HG03108 (cell line): ENCODE results near the gene RAD23A.

Source experiments
- ATAC-seq: cut with Tn5 transposase; IDR thresholded peaks from one replicate; pipeline ENCODE4 v1.9.1; 2021; ENCODE audit warnings: moderate library complexity; ENCODE audit not compliant: unreplicated experiment

RAD23A gene

GRCh38 chr19:12983542-12984142 lies 38.0 kb downstream of the RAD23A start:
- ATAC-seq, result no peak

- no peak for ATAC-seq
Observed at GRCh38 chr19:12984143-12984627, 38.5 kb downstream of the RAD23A start.

- no peak for ATAC-seq
Observed at GRCh38 chr19:12984683-12985048, 39.0 kb downstream of the RAD23A start.

DNA sequence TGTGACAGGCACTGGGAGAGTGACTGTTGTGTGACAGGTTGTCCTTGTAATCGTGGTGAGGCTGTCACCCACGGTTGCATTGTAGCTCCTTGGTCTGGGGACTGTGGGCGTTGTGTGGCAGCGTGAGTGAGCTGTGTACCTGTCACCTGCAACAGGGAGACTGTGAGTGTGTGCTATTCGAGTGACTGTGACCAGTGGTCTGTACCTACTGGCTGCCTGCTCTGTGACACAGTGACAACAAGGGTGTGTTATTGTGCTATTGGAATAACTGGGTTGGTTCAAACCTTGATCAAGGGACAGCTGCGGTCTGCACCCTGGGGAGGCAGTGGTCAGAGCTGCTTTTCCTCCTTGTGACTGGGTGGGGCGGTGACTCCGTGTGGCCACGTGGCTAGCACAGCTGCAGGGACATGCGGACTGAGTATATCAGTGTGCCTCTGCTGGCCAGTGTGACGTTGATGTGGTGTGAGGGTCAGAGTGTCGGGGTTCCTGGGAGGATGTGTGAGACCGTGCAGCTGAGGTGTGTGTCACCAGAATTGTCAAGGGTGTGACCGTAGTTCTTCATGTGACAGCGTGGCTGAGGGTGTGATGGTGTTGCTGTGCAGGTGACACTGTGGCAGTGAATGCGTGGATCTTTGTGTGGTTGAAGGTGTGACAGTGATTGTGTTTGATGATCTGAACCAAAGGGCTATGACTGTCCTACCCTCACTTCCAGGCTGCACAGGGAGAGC lies 39.6 kb downstream of the RAD23A start:
- ATAC-seq, result no peak

GRCh38 chr19:12986726-12987125 lies 41.1 kb downstream of the RAD23A start:
- ATAC-seq, result no peak

DNA sequence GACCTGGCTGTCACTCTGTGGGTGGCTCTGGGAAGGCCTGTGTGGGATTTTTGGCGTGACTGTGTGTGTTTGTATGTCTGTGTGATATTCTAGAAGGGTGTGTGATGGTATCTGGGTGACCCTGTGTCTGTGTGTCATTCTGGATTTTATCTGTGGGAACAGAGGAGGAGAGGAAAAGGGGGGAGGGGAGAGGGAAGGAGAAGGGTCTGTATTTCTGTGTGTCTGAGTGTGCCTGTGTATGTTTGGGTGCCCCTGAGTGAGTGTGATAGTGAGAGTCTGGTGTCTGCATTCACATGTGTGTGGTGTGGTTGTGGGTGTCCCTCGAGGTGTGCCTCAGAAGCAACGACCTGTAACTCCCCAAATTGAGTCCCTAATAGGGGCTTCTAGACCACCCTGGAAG lies 41.5 kb downstream of the RAD23A start:
- no peak for ATAC-seq

GRCh38 chr19:12987781-12988180 lies 42.1 kb downstream of the RAD23A start:
- no peak for ATAC-seq

- ATAC-seq, result no peak
Observed at GRCh38 chr19:12990431-12990830, 44.8 kb downstream of the RAD23A start.

DNA sequence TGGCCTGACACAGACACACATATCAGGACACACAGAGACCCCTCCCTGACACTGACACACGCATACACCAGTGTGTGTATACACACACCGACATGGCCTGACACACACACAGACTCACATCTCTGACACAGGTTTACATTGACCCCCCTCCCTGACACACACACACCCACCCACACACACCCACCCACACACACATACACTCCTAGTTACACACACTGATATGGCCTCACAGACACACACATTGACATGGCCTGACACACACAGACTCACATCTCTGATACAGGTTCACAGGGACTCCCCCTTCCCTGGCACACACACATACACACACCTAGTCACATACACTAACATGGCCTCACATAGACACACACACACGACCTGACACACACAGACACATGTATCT lies 45.2 kb downstream of the RAD23A start:
- no peak for ATAC-seq

- ATAC-seq, result no peak
Observed at GRCh38 chr19:12991296-12991695, 45.6 kb downstream of the RAD23A start.

GRCh38 chr19:12992729-12993128 lies 47.1 kb downstream of the RAD23A start:
- no peak for ATAC-seq

GRCh38 chr19:12993562-12993961 lies 47.9 kb downstream of the RAD23A start:
- ATAC-seq, result no peak

DNA sequence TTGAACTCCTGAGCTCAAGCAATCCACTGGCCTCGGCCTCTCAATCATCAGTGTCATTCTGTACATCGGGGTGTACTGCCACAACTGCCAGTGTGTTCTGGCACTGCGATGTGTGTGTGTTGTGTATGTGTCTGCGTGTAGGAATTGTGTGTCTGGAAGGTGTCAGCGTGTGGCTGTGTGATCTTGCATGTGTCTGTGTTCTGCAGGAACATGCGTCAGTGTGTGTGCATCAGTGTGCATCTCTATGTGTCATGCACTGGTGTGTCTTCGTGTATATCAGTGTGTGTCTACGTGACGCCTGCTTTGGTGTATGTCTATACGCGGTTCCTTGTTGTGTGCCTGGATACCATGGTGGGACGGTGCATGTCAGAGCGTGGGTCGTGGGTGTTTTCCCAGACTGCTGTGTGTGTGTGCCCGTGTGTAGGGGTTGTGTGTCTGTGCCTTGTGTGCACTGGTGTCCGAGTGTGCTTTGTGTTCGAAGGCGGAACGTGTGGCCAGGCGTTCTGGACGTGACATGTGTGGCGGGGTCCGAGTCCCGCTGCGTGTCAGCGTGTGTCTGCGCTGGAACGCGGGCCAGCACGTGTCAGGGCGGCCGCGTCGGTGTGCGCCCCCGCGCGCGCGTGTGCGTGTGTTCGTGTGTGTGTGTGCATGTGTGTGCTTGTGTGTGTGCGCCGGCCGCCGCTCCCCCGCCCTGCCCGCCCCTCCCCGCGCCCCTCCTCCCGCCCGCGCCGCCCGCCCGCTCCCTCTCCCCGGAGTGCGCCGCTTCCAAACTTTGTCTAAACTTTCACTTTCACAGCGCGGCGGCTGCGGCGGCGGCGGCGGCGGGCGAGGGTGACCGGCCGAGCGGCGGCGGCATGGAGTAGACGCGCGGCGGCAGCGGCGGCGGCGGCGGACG lies 49.3 kb downstream of the RAD23A start, which contains the start of gene NFIX:
Gene NFIX, plus strand, starts transcription at position 775 of the 895 bp plus-strand sequence. CDS start 363 bp downstream, outside the sequence.
- ATAC-seq, result no peak

- ATAC-seq, result no peak
Observed at GRCh38 chr19:12995596-12996405, 50.1 kb downstream of the RAD23A start.

GRCh38 chr19:12996406-12997094 lies 50.9 kb downstream of the RAD23A start:
- no peak for ATAC-seq

- ATAC-seq, result no peak
Observed at GRCh38 chr19:12997179-12997966, 51.7 kb downstream of the RAD23A start.

DNA sequence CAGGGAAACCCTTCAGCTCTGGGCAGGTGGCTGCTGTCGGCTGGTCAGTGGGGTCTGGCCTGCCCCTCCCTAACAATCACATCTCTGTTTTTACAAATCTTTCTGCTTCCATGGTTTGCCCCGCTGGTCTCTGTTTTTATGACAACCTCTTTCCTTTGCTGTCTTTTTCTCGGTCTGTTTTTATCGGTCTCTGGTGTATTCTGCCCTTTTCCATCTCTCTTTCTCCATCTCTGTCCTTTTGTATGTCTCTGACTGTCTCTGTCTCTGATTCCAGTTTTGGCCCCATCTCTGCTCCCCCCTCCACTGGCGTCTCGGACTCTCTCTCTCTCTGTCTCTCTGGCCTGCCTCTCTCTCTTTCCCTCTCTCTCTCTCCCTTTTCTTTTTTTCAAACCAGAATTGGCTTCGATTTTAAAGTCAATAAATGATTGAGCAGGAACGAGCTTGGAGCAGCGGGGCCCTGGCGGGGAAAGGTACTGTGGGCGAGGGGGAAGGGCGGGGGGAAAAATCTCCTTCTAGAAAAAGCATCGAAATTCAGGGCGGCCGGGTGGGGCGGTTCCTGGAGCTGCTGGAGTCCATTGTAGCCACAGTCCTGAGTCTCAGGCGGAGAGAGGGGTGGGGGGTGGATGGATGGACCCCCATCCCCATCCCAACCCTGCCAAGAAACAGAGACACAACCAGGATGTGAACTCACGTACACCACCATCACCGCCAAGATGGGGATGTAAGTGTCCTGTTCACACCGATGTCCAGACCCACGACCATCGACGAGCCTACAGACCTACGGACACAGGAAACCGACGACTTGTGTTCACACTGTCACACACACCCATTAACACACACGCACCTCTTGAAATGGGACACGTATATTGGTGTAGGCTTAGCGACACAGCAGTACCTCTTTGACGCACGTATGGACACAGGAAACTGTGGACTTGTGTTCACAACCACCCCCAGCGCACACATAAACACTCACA lies 52.6 kb downstream of the RAD23A start:
- no peak for ATAC-seq

- ATAC-seq, result no peak
Observed at GRCh38 chr19:13001166-13001501, 55.5 kb downstream of the RAD23A start.
